ENCODE results near the gene IFITM2. TPM values are rescaled to one million over a fixed set of nuclear protein-coding genes. Genes with fewer than 3 reads are reported as not detected.

Gene IFITM2
- 44.7 and 71.8 TPM in 2 replicates for total RNA-seq (2014; rRNA removed; shearing (Covaris generic))
- 21.9 and 50.6 TPM in 2 replicates for polyA plus RNA-seq (2014; cell fraction: nucleus; rRNA removed)

DNA sequence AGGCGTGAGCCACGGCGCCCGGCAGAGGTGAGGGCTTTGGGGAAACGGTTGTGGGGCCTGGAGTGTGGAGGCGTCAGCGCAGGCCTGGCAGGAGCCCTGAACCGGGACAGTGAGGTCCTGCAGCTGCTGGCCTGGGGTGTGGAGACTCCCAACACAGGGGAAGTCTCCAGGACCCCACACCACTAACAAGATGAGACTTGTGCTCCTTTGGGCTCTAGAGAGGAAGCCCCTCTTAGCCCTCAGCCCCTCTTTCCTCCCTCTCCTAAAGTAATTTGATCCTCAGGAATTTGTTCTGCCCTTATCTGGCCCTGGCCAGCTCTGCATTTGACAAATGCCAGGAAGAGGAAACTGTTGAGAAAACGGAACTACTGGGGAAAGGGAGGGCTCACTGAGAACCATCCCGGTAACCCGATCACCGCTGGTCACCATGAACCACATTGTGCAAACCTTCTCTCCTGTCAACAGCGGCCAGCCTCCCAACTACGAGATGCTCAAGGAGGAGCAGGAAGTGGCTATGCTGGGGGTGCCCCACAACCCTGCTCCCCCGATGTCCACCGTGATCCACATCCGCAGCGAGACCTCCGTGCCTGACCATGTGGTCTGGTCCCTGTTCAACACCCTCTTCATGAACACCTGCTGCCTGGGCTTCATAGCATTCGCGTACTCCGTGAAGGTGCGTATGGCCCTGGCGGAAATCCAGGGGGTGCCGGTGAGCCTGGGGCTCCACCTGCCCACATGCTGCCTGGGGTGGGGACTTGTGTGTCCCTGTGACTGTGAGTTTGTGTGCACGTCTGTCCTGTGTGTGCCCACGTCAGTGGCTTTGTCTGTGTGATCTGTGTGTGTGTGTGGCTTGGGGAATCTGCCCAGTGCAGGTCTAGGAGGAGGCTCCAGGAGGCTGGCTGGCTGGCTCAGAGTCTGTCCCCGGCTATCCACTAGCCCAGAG, at the start of gene IFITM2:
TSS of gene IFITM2 (plus strand) at position 51 of the 943 bp plus-strand sequence. CDS start at position 428, 377 bp downstream.
- peak; percentile 36 for DNase-seq (ENCODE audit: extremely low read depth, low read depth)

GRCh38 chr11:259413-259812, 48.2 kb upstream of the IFITM2 start:
- DNase-seq (ENCODE audit: extremely low read depth, low read depth): no peak

DNA sequence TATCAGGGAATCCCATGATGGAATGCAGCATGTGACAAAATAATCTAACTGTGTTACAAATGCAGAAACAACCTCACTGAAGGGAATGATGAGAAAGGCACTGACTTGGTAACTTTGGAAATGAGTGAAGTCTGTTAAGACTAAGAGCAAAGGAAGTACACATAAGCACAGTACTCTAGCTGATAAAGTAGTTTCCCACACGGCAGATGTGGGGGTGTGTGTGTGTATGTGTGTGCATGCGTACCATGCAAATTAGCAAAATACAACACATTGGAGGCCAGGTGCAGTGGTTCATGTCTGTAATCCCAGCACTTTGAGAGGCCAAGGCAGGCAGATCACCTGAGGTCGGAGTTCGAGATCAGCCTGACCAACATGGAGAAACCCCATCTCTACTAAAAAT, 46.0 kb upstream of the IFITM2 start:
- no peak for DNase-seq (ENCODE audit: extremely low read depth, low read depth)

- no peak for DNase-seq (ENCODE audit: extremely low read depth, low read depth)
Measured at GRCh38 chr11:266676-267439, 40.8 kb upstream of the IFITM2 start.

GRCh38 chr11:267491-267994, 40.1 kb upstream of the IFITM2 start:
- DNase-seq (ENCODE audit: extremely low read depth, low read depth): peak; percentile 20

GRCh38 chr11:268716-269145, 38.9 kb upstream of the IFITM2 start:
- peak; percentile 88 for DNase-seq (ENCODE audit: extremely low read depth, low read depth)

- DNase-seq (ENCODE audit: extremely low read depth, low read depth): no peak
Measured at GRCh38 chr11:269146-269890, 38.3 kb upstream of the IFITM2 start.

DNA sequence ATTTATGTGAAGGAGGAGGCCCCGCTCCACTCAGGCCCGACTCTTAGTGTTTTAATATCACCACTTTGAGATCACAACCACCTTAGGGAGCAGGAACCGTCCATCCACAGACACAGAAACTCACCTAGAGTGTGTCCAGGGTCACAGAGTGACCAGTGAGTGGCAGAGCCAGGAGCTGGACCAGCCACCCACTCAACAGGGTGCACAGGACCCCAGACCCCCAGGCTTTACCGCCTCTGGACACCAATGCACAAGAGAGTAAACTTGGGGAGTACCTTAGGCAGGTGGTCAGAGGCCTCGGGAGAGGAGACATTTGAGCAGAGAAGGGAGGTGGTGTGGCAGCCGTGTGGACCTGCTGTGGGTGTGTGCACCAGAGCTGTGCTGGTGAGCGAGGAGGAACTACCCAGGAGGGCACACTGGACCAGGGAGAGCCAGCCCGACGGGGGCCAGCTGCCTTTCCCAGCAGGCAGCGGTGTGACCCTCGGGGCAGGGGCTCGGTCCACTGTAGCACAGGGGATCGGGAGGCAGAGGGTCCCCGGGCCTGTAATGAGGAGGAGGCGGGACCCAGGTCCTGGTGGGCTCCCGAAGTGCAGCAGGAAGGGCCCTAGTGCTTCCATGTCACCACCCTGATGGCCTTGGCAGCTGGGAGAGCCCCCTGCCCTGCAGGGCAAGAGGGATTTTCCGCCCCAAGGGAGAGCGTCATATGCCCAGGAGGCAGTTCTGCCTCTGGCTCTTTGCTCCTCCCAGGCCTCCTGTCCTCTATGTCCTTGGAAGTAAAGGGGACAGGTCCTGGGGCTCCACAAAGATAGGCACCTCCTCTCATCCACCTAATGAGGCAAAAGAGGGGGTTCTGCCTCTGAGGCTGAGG, 36.9 kb upstream of the IFITM2 start:
- no peak for DNase-seq (ENCODE audit: extremely low read depth, low read depth)

DNA sequence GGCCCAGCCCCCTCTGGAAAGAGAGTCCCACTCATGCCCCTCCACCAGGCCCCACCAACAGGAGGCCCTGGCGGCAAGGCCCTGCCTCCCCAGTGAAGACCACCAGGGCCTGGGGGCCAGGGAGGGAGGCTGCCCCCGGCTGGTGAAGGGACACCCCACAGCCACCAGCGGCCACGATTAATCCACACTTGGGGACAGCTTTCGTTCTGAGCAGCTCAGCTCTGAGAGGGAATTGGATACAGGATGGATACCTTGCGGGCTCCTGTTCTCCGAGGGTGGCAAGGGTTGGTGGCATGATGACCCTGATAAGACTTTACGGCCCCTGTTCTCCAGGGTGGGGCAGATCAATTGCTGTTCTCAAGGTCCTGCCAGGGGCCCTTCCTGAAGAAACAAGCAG, 36.3 kb upstream of the IFITM2 start:
- DNase-seq (ENCODE audit: extremely low read depth, low read depth): no peak

DNA sequence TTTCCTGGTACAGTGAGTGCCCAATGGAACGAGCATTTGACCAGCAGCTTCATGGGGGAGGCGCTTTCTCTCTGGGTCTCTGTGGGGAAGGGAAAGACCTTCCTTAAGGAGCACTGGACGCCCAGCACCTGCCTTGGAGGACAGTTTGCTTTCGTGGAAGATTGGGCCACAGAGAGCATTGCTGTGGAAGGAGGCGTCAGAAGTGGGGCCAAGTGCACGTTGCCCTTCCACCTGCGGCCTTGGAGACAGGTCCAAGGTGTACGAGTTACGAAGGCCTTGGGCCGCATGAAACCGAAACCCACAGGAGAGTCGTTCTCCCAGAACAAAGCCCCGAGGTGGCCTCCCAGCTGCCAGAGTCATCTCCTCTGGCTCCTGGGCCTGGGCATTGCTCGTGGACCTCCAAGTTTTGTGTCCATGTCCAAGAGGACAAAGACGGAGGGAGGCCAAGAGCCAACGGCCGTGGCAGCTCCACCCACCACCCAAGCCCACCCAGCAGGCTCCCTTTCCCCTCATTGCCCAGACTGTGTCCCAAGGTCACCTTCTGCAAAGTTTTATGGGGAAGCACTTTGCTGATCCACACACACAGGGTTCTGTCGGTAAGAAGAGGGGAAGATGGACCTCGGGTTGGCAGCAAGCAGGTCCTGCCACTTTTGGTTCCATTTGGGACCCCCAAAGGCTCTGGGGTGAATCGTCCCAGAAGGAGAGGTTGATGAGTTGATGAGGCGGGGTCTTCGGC, 35.3 kb upstream of the IFITM2 start:
- DNase-seq (ENCODE audit: extremely low read depth, low read depth): no peak

DNA sequence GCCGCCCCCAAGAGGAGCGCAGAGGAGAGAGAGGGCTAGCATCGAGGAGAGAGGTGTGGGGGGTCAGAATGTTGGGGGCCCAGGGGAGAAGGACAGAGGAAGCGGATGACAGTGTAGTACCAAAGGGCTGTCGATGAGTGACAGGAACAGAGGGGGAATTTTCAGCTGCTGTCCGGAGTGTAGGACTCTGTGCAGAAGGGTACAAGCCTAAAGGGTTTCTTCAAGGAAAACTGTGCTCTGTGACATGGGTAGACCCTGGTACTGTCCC, 34.8 kb upstream of the IFITM2 start:
- DNase-seq (ENCODE audit: extremely low read depth, low read depth): no peak

DNA sequence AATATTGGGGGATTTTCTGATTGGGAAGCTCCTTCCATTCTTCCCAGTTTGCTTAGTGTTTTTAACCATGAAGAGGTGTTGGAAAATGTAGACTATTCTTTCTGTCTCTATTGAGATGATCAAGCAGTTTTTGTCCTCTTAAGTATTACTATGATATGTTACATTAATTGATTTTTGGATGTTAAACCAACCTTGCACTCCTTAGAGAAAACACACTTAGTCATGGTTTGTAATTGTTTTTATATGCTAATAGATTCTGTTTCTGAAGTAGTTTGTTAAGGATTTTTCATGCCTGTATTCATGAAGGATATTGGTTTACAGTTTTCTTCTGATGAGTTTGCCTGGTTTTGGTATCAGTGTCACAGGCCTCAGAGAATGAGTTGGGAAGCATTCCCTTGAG, 31.4 kb upstream of the IFITM2 start:
- DNase-seq (ENCODE audit: extremely low read depth, low read depth): no peak

- no peak for DNase-seq (ENCODE audit: extremely low read depth, low read depth)
Measured at GRCh38 chr11:278001-278951, 29.3 kb upstream of the IFITM2 start, which contains the start of gene NLRP6. TSS of gene NLRP6 (plus strand) at chr11:278407. CDS start at chr11:278570, 163 bp downstream.

- no peak for DNase-seq (ENCODE audit: extremely low read depth, low read depth)
Measured at GRCh38 chr11:279040-279965, 28.3 kb upstream of the IFITM2 start.

- DNase-seq (ENCODE audit: extremely low read depth, low read depth): no peak
Measured at GRCh38 chr11:279966-280705, 27.5 kb upstream of the IFITM2 start.
